SK-N-SH (cell line): ENCODE data around the gene WDR74. TPM values are rescaled to one million over a fixed set of nuclear protein-coding genes. Genes with fewer than 3 reads are reported as not detected.
A peak's percentile ranks its signal among the peaks of the same experiment; 100 is the strongest.

Source experiments
- CTCF ChIA-PET: fragments of 300-600, 350-600 bp; formaldehyde crosslinking; extraction: SDS; loops from one replicate; lab custom pipeline; 2021; lab: Yijun Ruan, JAX
- POLR2A ChIA-PET: fragments of 350-600 bp; sonication (Branson Sonifier 250); formaldehyde crosslinking; extraction: SDS; loops from one replicate; lab custom pipeline; 2020; ENCODE audit warnings: antibody characterized with exemption, inconsistent platforms; lab: Yijun Ruan, JAX
- DNase-seq: peaks from one replicate; pipeline ENCODE4 v3.0.0; 2012
- H2AFZ ChIP-seq: fragments of 200-600 bp; sonication (generic); 2 replicates; pipeline ENCODE4 v1.8.1; 2016; ENCODE audit warnings: antibody characterized with exemption, mild to moderate bottlenecking, low read depth
- H3F3A ChIP-seq: fragments of 200-600 bp; sonication (generic); replicated peaks from 2 replicates; pipeline ENCODE3; 2016; ENCODE audit warnings: antibody characterized with exemption, mild to moderate bottlenecking; ENCODE audit not compliant: insufficient read depth
- H3K27ac ChIP-seq, 2 experiments: fragments of 200-500 bp in 1 of 2; fragments of 200-600 bp in 1 of 2; sonication (Bioruptor generic) in 1 of 2; sonication (generic), shearing (Covaris generic) in 1 of 2; 2 replicates each; pipeline versions ENCODE4 v1.5.1 to v1.6.1; 2014 to 2016; ENCODE audit warnings: low read depth in 2 of 2, inconsistent platforms in 1 of 2, low read length in 1 of 2, mild to moderate bottlenecking in 1 of 2, mixed read lengths in 1 of 2
- H3K27me3 ChIP-seq: fragments of 200-600 bp; sonication (generic), shearing (Covaris generic); 2 replicates; pipeline ENCODE4 v1.6.1; 2016; ENCODE audit warnings: mixed run types; ENCODE audit not compliant: insufficient read depth
- H3K36me3 ChIP-seq, 2 experiments: fragments of 200-500 bp in 1 of 2; fragments of 200-600 bp in 1 of 2; sonication (Bioruptor generic) in 1 of 2; sonication (generic) in 1 of 2; replicated peaks in 1 of 2; 2 replicates each; pipeline versions ENCODE3 to v1.5.1; 2014 to 2016; ENCODE audit warnings: low read length in 1 of 2, mild to moderate bottlenecking in 1 of 2; ENCODE audit not compliant: insufficient read depth in 2 of 2, control insufficient read depth in 1 of 2
- H3K4me1 ChIP-seq, 2 experiments: fragments of 200-500 bp in 1 of 2; fragments of 200-600 bp in 1 of 2; sonication (Bioruptor generic) in 1 of 2; sonication (generic), shearing (Covaris generic) in 1 of 2; 2 replicates each; pipeline versions ENCODE4 v1.5.1 to v1.6.1; 2014 to 2016; ENCODE audit warnings: low read depth in 1 of 2, low read length in 1 of 2, mixed run types in 1 of 2; ENCODE audit not compliant: insufficient read depth in 2 of 2, control insufficient read depth in 1 of 2
- H3K4me2 ChIP-seq: fragments of 200-600 bp; sonication (generic), shearing (Covaris generic); 2 replicates; pipeline ENCODE4 v1.6.1; 2017; ENCODE audit warnings: mixed run types
- H3K4me3 ChIP-seq, 2 experiments: fragments of 200-500 bp in 1 of 2; fragments of 200-600 bp in 1 of 2; sonication (Bioruptor generic) in 1 of 2; sonication (generic), shearing (Covaris generic) in 1 of 2; 2 replicates each; pipeline versions ENCODE4 v1.5.1 to v1.8.1; 2014 to 2016; ENCODE audit warnings: low read depth in 2 of 2, inconsistent platforms in 1 of 2, low read length in 1 of 2, mild to moderate bottlenecking in 1 of 2, mixed read lengths in 1 of 2, moderate library complexity in 1 of 2
- H3K79me2 ChIP-seq: fragments of 200-600 bp; sonication (generic); 2 replicates; pipeline ENCODE4 v1.8.1; 2017; ENCODE audit warnings: mild to moderate bottlenecking; ENCODE audit not compliant: insufficient read depth
- H3K9ac ChIP-seq: fragments of 200-600 bp; sonication (generic); 2 replicates; pipeline ENCODE4 v1.6.1; 2017; ENCODE audit warnings: mixed run types
- H3K9me2 ChIP-seq: fragments of 200-600 bp; sonication (generic); 2 replicates; pipeline ENCODE4 v1.6.1; 2017; ENCODE audit warnings: mixed run types
- H3K9me3 ChIP-seq: fragments of 200-600 bp; sonication (generic); 2 replicates; pipeline ENCODE4 v1.6.1; 2017; ENCODE audit warnings: mixed run types, mild to moderate bottlenecking, moderate library complexity
- H4K20me1 ChIP-seq: fragments of 200-600 bp; sonication (generic); 2 replicates; pipeline ENCODE4 v1.6.1; 2017; ENCODE audit warnings: mild to moderate bottlenecking, mixed run types; ENCODE audit not compliant: insufficient read depth
- CHD2 ChIP-seq: fragments of 150-350 bp; IDR thresholded peaks from 2 replicates; pipeline ENCODE4 v1.6.1; 2018; ENCODE audit warnings: low read length; ENCODE audit not compliant: partially characterized antibody
- ELF1 ChIP-seq: IDR thresholded peaks from 2 replicates; pipeline ENCODE4 v1.4.0; 2012
- EP300 ChIP-seq, 2 experiments: IDR thresholded peaks; 2 replicates each; pipeline versions ENCODE4 v1.4.0 to v1.6.1; 2012; ENCODE audit warnings: borderline replicate concordance in 1 of 2, low read depth in 1 of 2, low read length in 1 of 2
- EZH2phosphoT487 ChIP-seq: fragments of 200-600 bp; sonication (generic); IDR thresholded peaks from 2 replicates; pipeline ENCODE4 v1.6.1; 2017; ENCODE audit warnings: low read depth, mixed run types, mild to moderate bottlenecking, antibody characterized with exemption, moderate library complexity, borderline replicate concordance
- GABPA ChIP-seq: IDR thresholded peaks from 2 replicates; pipeline ENCODE4 v1.4.0; 2012; ENCODE audit warnings: low read depth, mild to moderate bottlenecking
- GATA2 ChIP-seq: sonication (generic); formaldehyde crosslinking; IDR thresholded peaks from 2 replicates; pipeline ENCODE4 v1.5.0; 2020; ENCODE audit warnings: mild to moderate bottlenecking, missing genetic modification reagents
- MEF2A ChIP-seq: IDR thresholded peaks from 2 replicates; pipeline ENCODE4 v1.4.0; 2012; ENCODE audit warnings: low read depth, borderline replicate concordance
- SIN3A ChIP-seq: IDR thresholded peaks from 2 replicates; pipeline ENCODE4 v1.6.1; 2012; ENCODE audit warnings: low read depth, mild to moderate bottlenecking, low read length, moderate library complexity, borderline replicate concordance
- TCF12 ChIP-seq: IDR thresholded peaks from 2 replicates; pipeline ENCODE4 v1.4.0; 2012
- YY1 ChIP-seq: IDR thresholded peaks from 2 replicates; pipeline ENCODE4 v1.4.0; 2012; ENCODE audit warnings: low read depth, mild to moderate bottlenecking
- WGBS: methylation state at CpG from one replicate; pipeline ENCODE4 v1.1.6; 2017; ENCODE audit warnings: low lambda C conversion rate; 5-methylcytosine and 5-hydroxymethylcytosine counted together
- polyA plus RNA-seq, 3 experiments: library from polyadenylated mRNA; depleted of rRNA; stranded (reverse); fragments of >200 nt; gene quantifications; 2 replicates each; pipeline ENCODE4 v1.2.3, GENCODE V29; 2012
- TF ChIP-seq, protein P1 (sequence below): IDR thresholded peaks from 2 replicates; pipeline ENCODE4; 2012
- TF ChIP-seq, protein P2 (sequence below): fragments of 150-350 bp; IDR thresholded peaks from 2 replicates; pipeline ENCODE4 v1.6.1; 2017; ENCODE audit warnings: antibody characterized with exemption, low read length, low read depth, borderline replicate concordance
- TF ChIP-seq, protein P3 (sequence below): IDR thresholded peaks from 2 replicates; pipeline ENCODE4 v1.4.0; 2012; ENCODE audit warnings: low read depth
- TF ChIP-seq, protein P4 (sequence below): IDR thresholded peaks from 2 replicates; pipeline ENCODE4 v1.4.0; 2012; ENCODE audit warnings: low read depth, borderline replicate concordance

Gene WDR74
- polyA plus RNA-seq, 1 of the 3 experiments (the other 2 are of a cell fraction), result 132 TPM

DNA sequence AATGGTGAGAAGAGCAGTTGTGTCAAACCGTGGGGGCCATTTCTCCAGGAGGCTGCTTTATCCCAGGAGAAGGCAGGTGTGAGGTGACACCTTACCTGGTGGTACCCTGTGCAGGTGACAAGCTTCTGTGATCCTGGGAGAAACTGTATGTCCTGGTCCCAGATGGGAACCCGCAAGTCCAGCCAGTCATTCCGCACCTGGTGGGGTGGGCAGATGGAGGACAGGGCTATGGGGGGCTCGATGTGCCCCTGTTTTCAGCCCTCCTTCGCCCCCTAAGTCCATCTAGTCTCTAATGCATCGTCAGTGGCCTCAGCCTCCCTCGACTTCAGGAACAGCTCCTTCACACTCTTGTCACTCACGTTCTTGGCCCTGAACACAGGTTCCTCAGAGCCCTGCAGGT lies 4.1 kb downstream of the WDR74 start:
- H3K9me3 ChIP-seq, result no peaks in the 10 kb centered on the region
- H3K79me2 ChIP-seq, result peaks cover 59% of the 10 kb centered on the region
- 80% methylated on average over 6 of the region's 8 CpGs for WGBS
- peaks cover 7 to 27% of the 10 kb centered on the region in 2 experiments; a peak in 3 of 4 replicates for H3K4me1 ChIP-seq
- no peak overlapping the region for H3K4me3 ChIP-seq
- H3K9me2 ChIP-seq, result no peaks in the 10 kb centered on the region
- H3K27ac ChIP-seq, result no peak overlapping the region
- H4K20me1 ChIP-seq, result peaks cover 6% of the 10 kb centered on the region; the same call in 1 of the 2 replicates
- peaks cover 14% of the 10 kb centered on the region for H3F3A ChIP-seq
- ChIA-PET POLR2A (no interaction called here), CTCF (interaction anchor here (0.8 kb wide), 1 partner anchor 49 kb away, joined by 3 read pairs; no protein-coding TSS in a partner anchor)
- no peak overlapping the region for H3K4me2 ChIP-seq
- H2AFZ ChIP-seq, result no peak overlapping the region
- DNase-seq, result no peak
- H3K9ac ChIP-seq, result no peak overlapping the region
- peaks cover 23 to 32% of the 10 kb centered on the region in 2 experiments for H3K36me3 ChIP-seq
- no peaks in the 10 kb centered on the region for H3K27me3 ChIP-seq
- TF ChIP-seq, protein P1, sequence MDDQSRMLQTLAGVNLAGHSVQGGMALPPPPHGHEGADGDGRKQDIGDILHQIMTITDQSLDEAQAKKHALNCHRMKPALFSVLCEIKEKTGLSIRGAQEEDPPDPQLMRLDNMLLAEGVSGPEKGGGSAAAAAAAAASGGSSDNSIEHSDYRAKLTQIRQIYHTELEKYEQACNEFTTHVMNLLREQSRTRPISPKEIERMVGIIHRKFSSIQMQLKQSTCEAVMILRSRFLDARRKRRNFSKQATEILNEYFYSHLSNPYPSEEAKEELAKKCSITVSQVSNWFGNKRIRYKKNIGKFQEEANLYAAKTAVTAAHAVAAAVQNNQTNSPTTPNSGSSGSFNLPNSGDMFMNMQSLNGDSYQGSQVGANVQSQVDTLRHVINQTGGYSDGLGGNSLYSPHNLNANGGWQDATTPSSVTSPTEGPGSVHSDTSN, result no peak
- TF ChIP-seq, protein P2, sequence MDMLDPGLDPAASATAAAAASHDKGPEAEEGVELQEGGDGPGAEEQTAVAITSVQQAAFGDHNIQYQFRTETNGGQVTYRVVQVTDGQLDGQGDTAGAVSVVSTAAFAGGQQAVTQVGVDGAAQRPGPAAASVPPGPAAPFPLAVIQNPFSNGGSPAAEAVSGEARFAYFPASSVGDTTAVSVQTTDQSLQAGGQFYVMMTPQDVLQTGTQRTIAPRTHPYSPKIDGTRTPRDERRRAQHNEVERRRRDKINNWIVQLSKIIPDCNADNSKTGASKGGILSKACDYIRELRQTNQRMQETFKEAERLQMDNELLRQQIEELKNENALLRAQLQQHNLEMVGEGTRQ, result no peak
- TF ChIP-seq GATA2 (no peak), CHD2 (no peak), TCF12 (no peak), ELF1 (no peak), MEF2A (no peak)
- TF ChIP-seq, protein P3, sequence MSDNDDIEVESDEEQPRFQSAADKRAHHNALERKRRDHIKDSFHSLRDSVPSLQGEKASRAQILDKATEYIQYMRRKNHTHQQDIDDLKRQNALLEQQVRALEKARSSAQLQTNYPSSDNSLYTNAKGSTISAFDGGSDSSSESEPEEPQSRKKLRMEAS, result no peak
- TF ChIP-seq, protein P4, sequence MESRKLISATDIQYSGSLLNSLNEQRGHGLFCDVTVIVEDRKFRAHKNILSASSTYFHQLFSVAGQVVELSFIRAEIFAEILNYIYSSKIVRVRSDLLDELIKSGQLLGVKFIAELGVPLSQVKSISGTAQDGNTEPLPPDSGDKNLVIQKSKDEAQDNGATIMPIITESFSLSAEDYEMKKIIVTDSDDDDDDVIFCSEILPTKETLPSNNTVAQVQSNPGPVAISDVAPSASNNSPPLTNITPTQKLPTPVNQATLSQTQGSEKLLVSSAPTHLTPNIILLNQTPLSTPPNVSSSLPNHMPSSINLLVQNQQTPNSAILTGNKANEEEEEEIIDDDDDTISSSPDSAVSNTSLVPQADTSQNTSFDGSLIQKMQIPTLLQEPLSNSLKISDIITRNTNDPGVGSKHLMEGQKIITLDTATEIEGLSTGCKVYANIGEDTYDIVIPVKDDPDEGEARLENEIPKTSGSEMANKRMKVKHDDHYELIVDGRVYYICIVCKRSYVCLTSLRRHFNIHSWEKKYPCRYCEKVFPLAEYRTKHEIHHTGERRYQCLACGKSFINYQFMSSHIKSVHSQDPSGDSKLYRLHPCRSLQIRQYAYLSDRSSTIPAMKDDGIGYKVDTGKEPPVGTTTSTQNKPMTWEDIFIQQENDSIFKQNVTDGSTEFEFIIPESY, result no peak

DNA sequence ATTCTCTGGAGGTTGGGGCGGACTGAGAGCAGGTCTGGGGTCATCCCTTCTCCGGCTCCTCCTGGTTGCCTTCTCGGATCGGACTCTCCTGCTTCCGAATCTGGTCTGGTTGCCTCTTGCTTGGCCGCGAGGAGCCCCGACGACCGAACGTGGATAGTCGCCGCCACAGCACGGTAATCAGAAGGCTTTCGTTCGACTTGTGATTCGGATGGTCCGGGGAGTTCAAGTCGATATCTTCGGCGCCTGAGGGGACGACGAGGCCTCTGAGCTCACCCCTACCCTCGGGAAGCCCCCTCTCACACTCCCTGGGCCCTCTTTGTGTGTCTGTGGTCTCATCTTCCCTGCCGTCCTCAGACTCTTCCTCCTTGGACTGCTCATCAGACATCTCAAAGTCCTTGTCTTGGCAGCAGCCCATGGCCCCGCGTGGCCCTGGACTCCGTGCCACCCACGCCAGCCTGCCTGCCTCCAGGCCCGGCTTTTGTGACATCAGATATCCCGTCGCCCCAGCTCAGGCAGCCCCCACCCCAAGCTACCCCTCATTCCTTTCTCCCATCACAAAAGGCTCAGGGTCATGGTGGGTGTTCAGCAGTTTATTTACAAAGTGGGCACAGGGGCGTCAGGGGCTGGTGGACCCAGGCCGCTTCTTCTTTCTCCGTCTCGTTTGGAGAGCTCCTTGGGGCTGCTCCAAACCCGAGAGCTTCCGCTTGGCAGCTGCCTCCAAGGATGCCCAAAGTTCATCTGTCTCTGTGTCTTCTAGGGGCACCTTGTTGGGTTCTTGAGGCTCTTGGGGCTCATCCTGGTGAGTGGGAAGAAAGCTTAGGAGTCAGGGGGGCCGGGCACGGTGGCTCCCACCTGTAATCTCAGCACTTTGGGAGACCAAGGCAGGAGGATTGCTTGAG lies 6.8 kb downstream of the WDR74 start, which contains the start of gene TEX54:
Gene TEX54 (minus strand): TSS at position 506 of the 899 bp plus-strand sequence.
- Histone ChIP-seq H2AFZ (no peak within 1 kb of the TSS; the same call in 1 of the 2 replicates), H3K9me3 (no peaks in the 10 kb centered on the region), H3K79me2 (peaks cover 70% of the 10 kb centered on the region), H3K4me3 (peak within 1 kb of the TSS; percentile 76 to 99), H3K4me2 (peak within 1 kb of the TSS; percentile 93), H3K9ac (peak within 1 kb of the TSS; percentile 98), H3K27me3 (no peaks in the 10 kb centered on the region), H3K4me1 (peaks cover 1 to 20% of the 10 kb centered on the region in 2 experiments; a peak in 3 of 4 replicates), H3K36me3 (peaks cover 32 to 34% of the 10 kb centered on the region in 2 experiments), H3K27ac (peak within 1 kb of the TSS; percentile 89 to 93), H4K20me1 (peaks cover 28% of the 10 kb centered on the region), H3F3A (peaks cover 5% of the 10 kb centered on the region), H3K9me2 (no peaks in the 10 kb centered on the region)
- CTCF ChIA-PET, result interaction anchor here (0.6 to 2.4 kb wide), 4 partner anchors 21 to 115 kb away, joined by 3 to 15 read pairs (median 4); partner anchors contain the start of gene SLC3A2
- TF ChIP-seq, protein P3, result 0 out of 2 replicates have a peak, but pooled peaks have one; percentile 14
- TF ChIP-seq EZH2phosphoT487 (no peak), SIN3A (peak; percentile 4; the same call in 1 of the 2 replicates), EP300 (IDR thresholded peaks at IDR 0.05; ENCODE audit: borderline replicate concordance in 1 of 2, low read depth in 1 of 2, low read length in 1 of 2) (no peak), TCF12 (no peak), YY1 (no peak), CHD2 (no peak), GABPA (no peak), MEF2A (no peak), GATA2 (no peak)
- TF ChIP-seq, protein P2, result no peak
- 13% methylated on average over 33 of the region's 40 CpGs for WGBS
- no peak for DNase-seq
- POLR2A ChIA-PET, result interaction anchor here (0.7 to 2.2 kb wide), 8 partner anchors 8 to 241 kb away, joined by 3 to 32 read pairs (median 6); partner anchors contain the start of genes C11orf98, CSKMT, HNRNPUL2 and MTA2
